WI38 (cell line): Measurements from ENCODE around the gene LAMC3.

Source experiments
- H3K4me3 ChIP-seq: 2 replicates; pipeline ENCODE4 v1.5.1; 2011; ENCODE audit warnings: low read depth, mild to moderate bottlenecking, control low read depth, low read length
- CTCF ChIP-seq: IDR thresholded peaks from 2 replicates; pipeline ENCODE4 v1.5.1; 2012; ENCODE audit warnings: low read depth, mild to moderate bottlenecking, control low read depth, low read length

The LAMC3 gene

GRCh38 chr9:131065599-131065998 lies 56.6 kb downstream of the LAMC3 start:
- TF ChIP-seq CTCF: no peak
- H3K4me3 ChIP-seq: no peak overlapping the region

- no peak overlapping the region for H3K4me3 ChIP-seq
- no peak for TF ChIP-seq CTCF
Observed at GRCh38 chr9:131067625-131068024, 58.7 kb downstream of the LAMC3 start.

GRCh38 chr9:131068076-131068816 lies 59.3 kb downstream of the LAMC3 start:
- no peak for TF ChIP-seq CTCF

GRCh38 chr9:131069699-131070098 lies 60.7 kb downstream of the LAMC3 start:
- no peak for TF ChIP-seq CTCF

More at GRCh38 chr9:131068076-131068816, 59.3 kb downstream of the LAMC3 start:
- no peak overlapping the region for H3K4me3 ChIP-seq

GRCh38 chr9:131072107-131072870 lies 63.3 kb downstream of the LAMC3 start:
- no peak for TF ChIP-seq CTCF
- H3K4me3 ChIP-seq: no peak overlapping the region

More at GRCh38 chr9:131069699-131070098, 60.7 kb downstream of the LAMC3 start:
- no peak overlapping the region for H3K4me3 ChIP-seq

GRCh38 chr9:131072871-131073237 lies 63.9 kb downstream of the LAMC3 start:
- H3K4me3 ChIP-seq: no peak overlapping the region
- TF ChIP-seq CTCF: no peak

- TF ChIP-seq CTCF: no peak
- no peak overlapping the region for H3K4me3 ChIP-seq
Observed at GRCh38 chr9:131076347-131077195, 67.6 kb downstream of the LAMC3 start.
